Measurements from ENCODE around the gene DMTF1.

DNA sequence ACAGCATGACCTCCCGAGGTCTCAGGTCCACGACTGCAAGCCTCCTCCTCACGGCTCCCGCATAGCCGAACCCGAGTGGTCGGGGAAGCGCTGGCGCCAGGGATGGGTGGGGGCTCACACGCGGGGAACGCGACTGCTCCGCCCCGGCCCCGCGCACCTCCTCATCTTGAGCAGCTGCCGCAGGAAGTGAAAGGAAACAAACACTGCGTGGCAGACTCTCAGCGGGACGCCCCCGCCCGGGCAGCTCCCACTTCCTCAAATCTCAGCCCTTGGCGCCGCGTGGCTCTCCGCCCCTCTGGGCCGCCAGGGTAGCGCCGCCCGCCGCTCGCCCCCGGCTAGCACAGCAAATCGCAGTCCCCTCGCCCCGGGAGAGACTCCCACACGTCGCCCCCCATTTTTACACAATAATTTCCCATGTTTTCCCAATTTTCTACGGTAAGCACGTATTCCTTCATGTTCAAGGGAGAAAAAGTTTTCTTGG, 67.3 kb downstream of the DMTF1 start, which contains the start of gene TMEM243:
- TF ChIP-seq, protein P1, sequence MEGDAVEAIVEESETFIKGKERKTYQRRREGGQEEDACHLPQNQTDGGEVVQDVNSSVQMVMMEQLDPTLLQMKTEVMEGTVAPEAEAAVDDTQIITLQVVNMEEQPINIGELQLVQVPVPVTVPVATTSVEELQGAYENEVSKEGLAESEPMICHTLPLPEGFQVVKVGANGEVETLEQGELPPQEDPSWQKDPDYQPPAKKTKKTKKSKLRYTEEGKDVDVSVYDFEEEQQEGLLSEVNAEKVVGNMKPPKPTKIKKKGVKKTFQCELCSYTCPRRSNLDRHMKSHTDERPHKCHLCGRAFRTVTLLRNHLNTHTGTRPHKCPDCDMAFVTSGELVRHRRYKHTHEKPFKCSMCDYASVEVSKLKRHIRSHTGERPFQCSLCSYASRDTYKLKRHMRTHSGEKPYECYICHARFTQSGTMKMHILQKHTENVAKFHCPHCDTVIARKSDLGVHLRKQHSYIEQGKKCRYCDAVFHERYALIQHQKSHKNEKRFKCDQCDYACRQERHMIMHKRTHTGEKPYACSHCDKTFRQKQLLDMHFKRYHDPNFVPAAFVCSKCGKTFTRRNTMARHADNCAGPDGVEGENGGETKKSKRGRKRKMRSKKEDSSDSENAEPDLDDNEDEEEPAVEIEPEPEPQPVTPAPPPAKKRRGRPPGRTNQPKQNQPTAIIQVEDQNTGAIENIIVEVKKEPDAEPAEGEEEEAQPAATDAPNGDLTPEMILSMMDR (conservative IDR thresholded peaks at IDR 0.05; ENCODE audit: low read length): peak; percentile 67
- no peak for TF ChIP-seq EZH2phosphoT487 (IDR thresholded peaks at IDR 0.05; ENCODE audit: borderline replicate concordance, low read depth, low read length)
